Ascending aorta (tissue), 2 donors: ENCODE data around the gene PEAK1. TPM values are rescaled to one million over a fixed set of nuclear protein-coding genes. Genes with fewer than 3 reads are reported as not detected.

Source experiments
- DNase-seq, 2 donors: peaks; one replicate each; pipeline ENCODE4 v3.0.0-alpha.2; 2019; ENCODE audit warnings: low spot score in 2 of 2
- H3K27ac ChIP-seq, 2 donors: fragments of 200-600 bp; sonication (generic); one replicate each; pipeline ENCODE4 v1.5.1; 2016 to 2017; ENCODE audit warnings: mild to moderate bottlenecking in 1 of 2
- H3K27me3 ChIP-seq: fragments of 200-600 bp; sonication (generic); one replicate; pipeline ENCODE4 v1.5.1; 2017
- H3K36me3 ChIP-seq, 2 donors: fragments of 200-600 bp; sonication (generic); one replicate each; pipeline ENCODE4 v1.5.1; 2016
- H3K4me1 ChIP-seq, 2 donors: fragments of 200-600 bp; sonication (generic); one replicate each; pipeline ENCODE4 v1.5.1; 2016 to 2017; ENCODE audit warnings: mild to moderate bottlenecking in 1 of 2
- H3K4me3 ChIP-seq, 2 donors: fragments of 200-600 bp; sonication (generic); one replicate each; pipeline ENCODE4 v1.5.1; 2016 to 2017; ENCODE audit warnings: mild to moderate bottlenecking in 1 of 2
- H3K9me3 ChIP-seq, 2 donors: fragments of 200-600 bp; sonication (generic); one replicate each; pipeline ENCODE4 v1.5.1; 2016
- intact Hi-C: fragments of 100-400 bp; cut with DNase I; formaldehyde crosslinking; loops from one replicate; pipeline ENCODE4 v1.15.1; 2023
- total RNA-seq: library from RNA; depleted of rRNA; stranded (reverse); fragments of >200 nt; gene quantifications from one replicate; pipeline ENCODE4 v1.1.0, GENCODE V29; 2016
- TF ChIP-seq, protein P1 (sequence below), 3 experiments: fragments of 200-600 bp in 2 of 3; fragments of 450-650 bp in 1 of 3; sonication (generic) in 2 of 3; IDR thresholded peaks; one replicate each; pipeline ENCODE4 v1.5.1; 2016 to 2019; ENCODE audit warnings: antibody characterized with exemption in 3 of 3, mild to moderate bottlenecking in 1 of 3, moderate library complexity in 1 of 3

Gene PEAK1
- total RNA-seq, 1 donor from 2014 or later, result 53.7 TPM

DNA sequence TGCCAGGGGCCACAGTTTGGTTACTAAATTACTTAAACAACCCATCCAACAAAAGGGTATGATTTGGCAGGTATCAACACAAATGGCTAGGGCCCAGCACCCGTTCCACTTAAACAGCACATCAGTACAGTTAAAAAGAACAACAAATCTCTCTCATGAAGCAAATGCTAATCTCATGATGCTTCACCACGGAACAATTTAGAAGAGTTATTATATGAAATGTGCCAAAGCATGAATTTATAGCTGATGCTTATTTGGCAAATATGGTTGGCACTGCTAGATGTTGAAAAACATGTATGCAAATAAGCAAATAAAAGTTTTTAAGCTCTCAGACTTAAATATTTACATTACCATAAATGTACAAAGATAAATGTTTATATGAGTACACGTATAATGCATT, 2.3 kb downstream of the PEAK1 start:
- peak overlapping the region in 1 of 2 donors; percentile 76 for H3K4me3 ChIP-seq

DNA sequence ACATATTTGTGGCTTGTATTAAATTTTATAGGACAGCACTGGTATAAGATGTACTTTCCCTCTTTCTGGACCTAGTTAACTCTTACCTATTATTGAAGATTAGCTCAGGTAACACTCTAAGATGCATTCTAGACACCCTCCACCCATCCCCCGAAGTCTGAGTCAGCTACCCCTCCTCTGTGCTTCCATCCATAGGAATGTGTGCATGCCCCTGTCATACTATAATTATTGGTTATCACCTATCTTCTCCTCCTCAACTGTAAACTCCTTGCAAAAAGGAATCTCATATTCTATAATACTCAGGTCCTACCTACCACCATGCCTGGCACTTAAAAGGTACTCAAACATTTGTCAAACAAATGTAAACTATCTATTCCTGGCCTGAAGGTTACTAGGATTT, 3.0 kb downstream of the PEAK1 start:
- no peaks in the 10 kb centered on the region for H3K9me3 ChIP-seq
- H3K4me1 ChIP-seq, result peaks cover 0 to 20% of the 10 kb centered on the region in 2 donors
- no peaks in the 10 kb centered on the region for H3K27me3 ChIP-seq
- intact Hi-C loops, result loop anchor here (10.0 kb wide), 1 partner anchor 658 kb away; the partner anchor contains the start of gene TBC1D2B
- no peak overlapping the region for H3K27ac ChIP-seq
- TF ChIP-seq, protein P1, sequence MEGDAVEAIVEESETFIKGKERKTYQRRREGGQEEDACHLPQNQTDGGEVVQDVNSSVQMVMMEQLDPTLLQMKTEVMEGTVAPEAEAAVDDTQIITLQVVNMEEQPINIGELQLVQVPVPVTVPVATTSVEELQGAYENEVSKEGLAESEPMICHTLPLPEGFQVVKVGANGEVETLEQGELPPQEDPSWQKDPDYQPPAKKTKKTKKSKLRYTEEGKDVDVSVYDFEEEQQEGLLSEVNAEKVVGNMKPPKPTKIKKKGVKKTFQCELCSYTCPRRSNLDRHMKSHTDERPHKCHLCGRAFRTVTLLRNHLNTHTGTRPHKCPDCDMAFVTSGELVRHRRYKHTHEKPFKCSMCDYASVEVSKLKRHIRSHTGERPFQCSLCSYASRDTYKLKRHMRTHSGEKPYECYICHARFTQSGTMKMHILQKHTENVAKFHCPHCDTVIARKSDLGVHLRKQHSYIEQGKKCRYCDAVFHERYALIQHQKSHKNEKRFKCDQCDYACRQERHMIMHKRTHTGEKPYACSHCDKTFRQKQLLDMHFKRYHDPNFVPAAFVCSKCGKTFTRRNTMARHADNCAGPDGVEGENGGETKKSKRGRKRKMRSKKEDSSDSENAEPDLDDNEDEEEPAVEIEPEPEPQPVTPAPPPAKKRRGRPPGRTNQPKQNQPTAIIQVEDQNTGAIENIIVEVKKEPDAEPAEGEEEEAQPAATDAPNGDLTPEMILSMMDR (IDR thresholded peaks at IDR 0.05), result no peak
- DNase-seq, result no peak
- no peaks in the 10 kb centered on the region for H3K36me3 ChIP-seq
- H3K4me3 ChIP-seq, result no peak overlapping the region

More for the DNA sequence above, 2.3 kb downstream of the PEAK1 start:
- Histone ChIP-seq H3K27ac (no peak overlapping the region), H3K4me1 (peaks cover 0 to 20% of the 10 kb centered on the region in 2 donors), H3K9me3 (no peaks in the 10 kb centered on the region), H3K27me3 (no peaks in the 10 kb centered on the region), H3K36me3 (no peaks in the 10 kb centered on the region)
- intact Hi-C loops, result loop anchor here (2.0 to 10.0 kb wide), 2 partner anchors 79 to 657 kb away; partner anchors contain the start of gene TBC1D2B
- TF ChIP-seq, protein P1 (IDR thresholded peaks at IDR 0.05), result no peak
- no peak for DNase-seq

DNA sequence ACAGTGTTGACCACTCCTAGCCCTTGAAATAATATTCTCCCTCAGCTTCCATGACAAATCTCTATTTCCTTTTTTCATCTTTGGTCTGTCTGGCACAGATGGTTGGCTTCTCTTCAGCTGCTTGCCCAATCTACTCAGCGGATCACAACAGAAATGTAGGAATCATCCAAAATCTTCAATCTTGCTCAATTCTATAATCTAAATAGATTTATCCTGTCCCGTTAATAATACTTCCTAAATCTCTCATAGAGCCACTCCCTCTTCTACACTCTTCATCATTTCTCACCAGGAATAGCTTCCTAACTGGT, 3.8 kb downstream of the PEAK1 start:
- H3K4me3 ChIP-seq, result no peak overlapping the region
- intact Hi-C loops, result loop anchor here (10.0 kb wide), 1 partner anchor 659 kb away; the partner anchor contains the start of gene TBC1D2B
- TF ChIP-seq, protein P1 (IDR thresholded peaks at IDR 0.05), result no peak
- DNase-seq, result no peak
- H3K4me1 ChIP-seq, result peaks cover 0 to 15% of the 10 kb centered on the region in 2 donors
- no peaks in the 10 kb centered on the region for H3K36me3 ChIP-seq
- H3K27ac ChIP-seq, result no peak overlapping the region
- H3K9me3 ChIP-seq, result no peaks in the 10 kb centered on the region
- H3K27me3 ChIP-seq, result no peaks in the 10 kb centered on the region

DNA sequence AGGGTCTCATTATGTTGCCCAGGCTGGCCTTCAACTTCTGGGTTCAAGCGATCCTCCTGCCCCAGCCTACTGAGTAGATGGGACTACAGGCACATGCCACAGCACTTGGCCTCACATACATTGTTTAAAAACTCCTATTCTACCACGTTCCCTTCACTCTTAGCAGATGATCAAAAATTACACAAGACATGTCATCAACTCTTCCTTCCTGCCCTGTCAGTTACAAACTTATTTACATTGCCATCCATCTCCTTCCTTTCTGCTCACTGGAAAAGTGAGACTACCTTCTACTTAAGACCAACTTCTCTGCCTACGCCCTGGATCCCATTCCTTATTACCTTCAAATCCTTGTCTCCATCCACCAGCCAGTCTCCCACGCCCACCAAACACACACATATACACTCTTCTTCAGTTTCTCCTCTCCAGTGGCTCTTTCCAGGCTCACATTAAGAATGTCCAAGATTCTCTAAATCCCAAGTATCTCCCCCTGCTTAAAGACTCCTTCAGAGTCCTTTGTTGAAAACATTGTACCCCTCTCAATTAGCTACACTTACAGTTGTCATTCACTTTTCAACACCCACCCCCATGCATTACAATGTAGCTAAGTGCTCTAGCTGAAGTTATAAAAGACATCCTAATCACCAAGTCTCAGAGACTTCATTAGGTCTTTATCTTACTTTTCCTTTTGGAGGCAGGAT, 4.3 kb downstream of the PEAK1 start:
- Histone ChIP-seq H3K4me1 (peaks cover 0 to 15% of the 10 kb centered on the region in 2 donors), H3K9me3 (no peaks in the 10 kb centered on the region), H3K27me3 (no peaks in the 10 kb centered on the region), H3K4me3 (no peak overlapping the region), H3K36me3 (no peaks in the 10 kb centered on the region), H3K27ac (no peak overlapping the region)
- TF ChIP-seq, protein P1 (IDR thresholded peaks at IDR 0.05), result no peak
- intact Hi-C loops, result loop anchor here (10.0 kb wide), 1 partner anchor 659 kb away; the partner anchor contains the start of gene TBC1D2B
- DNase-seq, result no peak

DNA sequence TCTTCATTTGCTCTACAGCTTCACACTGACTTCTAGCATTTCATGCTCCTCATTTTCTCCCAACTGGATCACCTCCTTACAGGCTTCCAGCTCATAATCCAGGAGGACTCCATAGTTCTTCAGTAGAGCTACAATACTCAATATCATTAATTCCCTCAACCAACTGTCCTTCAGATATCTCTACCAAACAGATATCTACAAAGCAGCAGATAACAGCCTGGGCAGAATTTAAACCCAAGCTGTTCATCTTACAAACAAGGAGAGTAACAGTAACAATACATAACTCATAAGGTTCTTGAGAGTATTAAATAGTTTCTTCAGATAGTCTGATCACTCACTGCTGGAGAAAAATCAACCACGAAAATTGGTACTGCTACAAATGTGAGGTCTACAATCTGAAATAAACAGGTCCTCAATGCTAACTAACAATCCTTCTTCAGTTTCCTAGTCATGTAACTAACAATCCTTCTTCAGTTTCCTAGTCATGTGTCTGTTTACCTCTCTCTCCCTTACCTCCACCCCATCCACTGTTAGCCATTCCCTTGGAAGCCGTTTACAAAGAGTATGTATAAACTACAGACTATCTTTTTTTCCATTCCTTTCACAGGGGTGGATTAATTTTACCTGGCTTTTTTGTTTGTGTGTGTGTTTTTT, 5.0 kb downstream of the PEAK1 start:
- TF ChIP-seq, protein P1 (IDR thresholded peaks at IDR 0.05), result no peak
- Histone ChIP-seq H3K27ac (no peak overlapping the region), H3K4me3 (no peak overlapping the region), H3K4me1 (peaks cover 0 to 15% of the 10 kb centered on the region in 2 donors), H3K27me3 (no peaks in the 10 kb centered on the region), H3K9me3 (no peaks in the 10 kb centered on the region), H3K36me3 (no peaks in the 10 kb centered on the region)
- no peak for DNase-seq
- intact Hi-C loops, result loop anchor here (10.0 kb wide), 1 partner anchor 660 kb away; the partner anchor contains the start of gene TBC1D2B
